GM19043 (cell line): ENCODE measurements around the gene ARL4C.

Experiments used
- ATAC-seq: cut with Tn5 transposase; IDR thresholded peaks from one replicate; pipeline ENCODE4 v1.9.1; 2021; ENCODE audit warnings: low read depth; ENCODE audit not compliant: unreplicated experiment

Gene ARL4C

DNA sequence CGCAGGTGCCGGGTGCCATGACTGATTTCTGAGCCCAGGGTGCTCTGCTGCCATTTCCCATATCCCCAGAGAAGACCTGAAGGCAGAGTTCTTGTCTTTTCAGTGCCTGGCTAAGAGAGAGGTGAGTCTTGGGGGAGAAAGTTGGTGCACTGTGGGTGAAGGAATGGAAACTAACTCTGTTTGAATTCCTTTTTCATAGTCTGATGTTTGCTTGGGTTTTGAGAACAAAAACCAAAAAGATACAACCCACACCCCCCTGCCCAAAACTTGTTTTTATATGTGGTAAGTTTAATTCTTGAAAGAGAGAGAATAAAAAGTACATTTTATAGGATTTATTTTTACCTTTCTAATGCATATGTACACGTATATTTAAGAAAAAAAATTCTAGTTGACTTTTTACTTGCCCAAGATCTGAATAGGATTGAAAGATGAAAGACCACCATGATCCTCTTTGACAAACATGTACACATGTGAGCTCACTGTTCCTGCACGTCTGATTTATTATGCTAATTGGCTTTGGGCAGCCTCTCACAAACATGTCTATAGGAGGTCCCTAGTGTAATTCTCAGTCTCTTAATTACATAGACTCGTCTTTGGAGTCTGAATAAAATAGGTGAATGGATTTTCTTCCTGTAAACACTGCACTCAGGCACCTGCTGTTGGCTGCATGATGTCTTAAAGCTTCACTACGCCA is 46.3 kb downstream of the ARL4C start:
- no peak for ATAC-seq

DNA sequence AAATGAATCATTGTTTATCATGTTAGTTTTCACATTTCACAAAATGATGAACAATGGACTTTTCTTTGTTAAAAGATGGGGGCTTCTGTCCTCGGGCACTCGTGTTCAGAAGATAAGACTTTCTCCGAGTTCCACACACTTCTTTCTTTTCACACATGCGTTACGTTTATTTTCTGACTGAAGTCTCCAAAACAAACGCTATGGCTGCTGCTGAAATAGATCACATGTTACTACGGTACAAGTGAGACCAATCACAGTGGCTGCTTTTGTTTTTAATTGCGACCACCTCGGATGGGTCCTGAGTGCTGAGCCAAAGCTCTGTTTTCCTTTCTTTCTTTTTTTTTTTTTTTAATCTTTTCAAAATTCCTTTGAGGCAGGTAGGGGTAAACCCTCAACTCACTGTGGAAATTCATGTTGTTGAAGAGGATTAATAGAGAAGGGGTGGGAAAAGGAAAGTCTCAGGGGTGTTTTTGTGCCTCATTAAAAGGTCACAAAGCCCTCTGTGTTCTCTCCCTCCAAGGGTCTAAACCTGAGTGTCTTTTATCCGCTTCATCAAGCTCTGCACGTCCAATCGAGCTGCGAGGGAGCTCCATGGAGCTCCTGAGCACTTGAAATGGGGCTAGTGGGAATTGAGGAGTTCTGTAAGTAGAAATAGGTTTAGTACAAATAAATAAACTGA is 48.2 kb downstream of the ARL4C start:
- ATAC-seq: no peak

DNA sequence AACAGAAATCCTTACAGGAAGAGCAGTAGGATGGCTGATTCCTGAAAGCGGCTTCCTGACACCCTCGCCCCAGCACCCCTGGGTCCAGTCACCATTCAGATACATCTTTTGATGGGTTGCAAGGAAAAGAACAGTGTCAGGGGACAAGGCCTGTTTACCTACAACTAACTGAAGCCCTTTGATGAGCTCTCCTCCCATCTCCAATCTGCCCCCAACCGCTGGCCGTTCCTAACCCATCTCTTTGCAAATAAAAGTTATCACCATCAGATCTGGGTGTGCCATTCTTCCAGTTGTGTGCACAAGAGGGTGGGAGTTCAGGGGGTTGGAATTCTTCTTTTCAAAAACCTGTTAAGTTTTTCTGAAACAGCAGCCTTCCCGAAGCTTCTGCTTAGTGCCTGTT is 48.9 kb downstream of the ARL4C start:
- ATAC-seq: no peak

DNA sequence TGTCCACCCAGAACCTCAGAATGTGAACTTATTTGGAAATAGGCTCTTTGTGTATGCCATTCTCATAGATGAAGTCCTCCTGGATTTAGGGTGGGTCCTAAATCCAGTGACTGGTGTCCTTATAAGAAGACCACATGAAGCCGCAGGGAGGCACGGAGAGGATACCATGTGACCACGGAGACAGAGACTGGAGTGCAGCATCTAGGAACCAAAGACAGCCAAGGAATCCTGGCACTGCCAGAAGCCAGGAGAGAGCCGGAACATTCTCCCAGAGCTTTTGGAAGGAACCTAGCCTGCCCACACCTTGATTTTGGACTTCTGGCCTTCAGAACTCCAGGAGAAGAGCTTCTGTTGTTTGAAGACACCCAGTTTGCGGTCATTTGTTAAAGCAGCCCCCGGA is 49.7 kb downstream of the ARL4C start:
- ATAC-seq: no peak

DNA sequence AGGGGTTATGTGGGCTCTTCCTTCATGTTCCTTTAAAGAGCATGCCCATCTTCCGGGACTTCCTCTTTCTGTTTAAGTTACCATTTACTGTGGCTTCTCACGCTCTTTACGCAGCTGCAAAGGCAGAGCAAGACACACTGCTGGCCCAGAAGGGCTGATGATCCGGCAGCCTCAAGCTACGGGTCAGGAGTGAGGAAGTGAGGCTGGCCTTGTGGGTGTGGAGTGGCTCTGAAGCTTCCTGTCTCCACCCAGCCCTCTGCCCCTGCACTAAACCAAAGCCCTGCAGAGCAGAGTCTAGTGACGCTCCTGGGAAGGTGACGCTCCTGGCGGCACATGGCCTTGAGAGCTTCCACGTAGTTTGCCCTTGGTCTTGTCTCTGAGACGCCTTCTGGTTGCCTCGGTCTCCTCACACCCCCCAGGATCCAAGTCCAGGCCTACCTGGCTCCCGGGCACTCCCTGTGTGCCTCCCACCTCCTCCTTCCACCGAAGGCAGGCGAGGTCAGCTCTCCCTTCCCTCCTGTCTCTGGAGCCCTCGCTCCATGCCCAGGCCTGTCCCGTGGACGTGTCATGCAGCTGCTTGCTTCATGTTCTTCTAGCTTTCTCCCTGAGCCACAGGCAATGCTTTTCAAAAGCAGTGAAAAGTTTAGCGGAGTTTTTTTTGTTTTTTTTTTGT is 50.3 kb downstream of the ARL4C start:
- peak; percentile 91 for ATAC-seq

DNA sequence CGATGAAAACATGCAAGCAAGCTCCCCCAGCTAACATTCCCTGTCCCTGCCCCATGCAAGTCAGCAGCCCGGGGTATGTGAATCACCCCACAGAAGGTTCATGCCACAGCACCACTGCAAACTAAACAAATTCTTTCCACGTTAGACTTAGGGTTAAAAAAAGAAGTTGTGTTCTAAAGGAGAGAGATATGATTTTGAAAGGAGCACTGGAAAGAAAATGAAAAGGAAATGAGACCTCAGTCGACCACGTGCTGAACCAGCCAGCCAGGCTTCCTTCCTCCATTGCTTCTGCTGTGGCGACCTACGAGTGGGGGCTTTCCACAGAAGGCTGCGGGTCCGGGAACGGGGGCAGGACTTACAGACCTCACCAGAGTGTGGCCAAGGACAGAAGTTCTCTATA is 52.0 kb downstream of the ARL4C start:
- no peak for ATAC-seq

DNA sequence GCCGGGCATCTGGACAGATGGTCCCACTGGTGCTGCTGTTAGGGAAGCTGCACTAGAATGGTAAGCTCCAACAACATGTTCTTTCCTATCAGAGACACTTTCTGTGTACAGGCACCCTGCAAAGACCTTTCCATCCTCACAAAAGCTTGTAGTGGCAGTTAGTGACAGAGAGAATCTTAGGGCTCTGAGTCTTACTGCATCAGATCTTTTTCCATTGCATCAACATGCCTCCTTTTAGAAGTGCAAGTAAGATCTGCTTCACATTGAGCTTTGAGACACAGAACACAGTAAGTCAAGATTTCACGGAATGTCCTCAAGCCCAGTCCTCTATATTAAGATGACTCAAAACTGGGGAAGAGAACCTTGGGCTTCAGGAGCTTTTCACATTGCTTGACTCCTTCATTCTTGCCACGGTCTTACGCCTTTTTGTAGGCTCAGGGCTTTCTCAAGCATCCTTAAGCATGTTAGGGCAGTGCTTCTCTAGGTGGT is 52.6 kb downstream of the ARL4C start:
- no peak for ATAC-seq
